Kidney (tissue), 14 donors: ENCODE results near the gene SLC6A3. TPM values are rescaled to one million over a fixed set of nuclear protein-coding genes. Genes with fewer than 3 reads are reported as not detected.
A peak's percentile ranks its signal among the peaks of the same experiment; 100 is the strongest.

Experiments used
- DNase-seq, 5 donors: peaks; one replicate each; pipeline ENCODE4 v3.0.0-alpha.2; 2013 to 2020
- FAIRE-seq: peaks from 2 replicates; lab custom pipeline; 2012; peaks lifted over from hg19 to GRCh38; lab: Jason Lieb, UNC
- H3K27ac ChIP-seq, 2 donors: one replicate each; pipeline ENCODE4 v1.7.0; 2013; ENCODE audit warnings: low read depth in 2 of 2, low read length in 2 of 2, inconsistent platforms in 1 of 2
- H3K27me3 ChIP-seq: one replicate; pipeline ENCODE4 v1.7.1; 2013; ENCODE audit warnings: low read length, inconsistent platforms; ENCODE audit not compliant: control insufficient read depth, insufficient read depth
- H3K36me3 ChIP-seq, 3 donors: one replicate each; pipeline versions ENCODE4 v1.7.0 to v1.7.1; 2013; ENCODE audit warnings: low read length in 3 of 3, control low read depth in 1 of 3, inconsistent platforms in 1 of 3; ENCODE audit not compliant: insufficient read depth in 3 of 3, control insufficient read depth in 2 of 3
- H3K4me1 ChIP-seq, 3 donors: one replicate each; pipeline versions ENCODE4 v1.7.0 to v1.7.1; 2013; ENCODE audit warnings: low read length in 3 of 3, inconsistent platforms in 1 of 3, low read depth in 1 of 3; ENCODE audit not compliant: control insufficient read depth in 2 of 3, insufficient read depth in 2 of 3
- H3K4me3 ChIP-seq, 3 donors: one replicate each; pipeline versions ENCODE4 v1.7.0 to v1.8.1; 2013; ENCODE audit warnings: low read length in 3 of 3, control low read depth in 1 of 3, inconsistent platforms in 1 of 3
- H3K9ac ChIP-seq, 3 donors: one replicate each; pipeline versions ENCODE4 v1.7.0 to v1.7.1; 2013; ENCODE audit warnings: low read length in 3 of 3, control low read depth in 1 of 3, inconsistent platforms in 1 of 3
- H3K9me3 ChIP-seq, 3 donors: one replicate each; pipeline versions ENCODE4 v1.7.0 to v1.7.1; 2013; ENCODE audit warnings: low read length in 3 of 3, control low read depth in 1 of 3, inconsistent platforms in 1 of 3; ENCODE audit not compliant: control insufficient read depth in 2 of 3, insufficient read depth in 1 of 3
- intact Hi-C: fragments of 100-400 bp; cut with DNase I; formaldehyde crosslinking; loops from one replicate; pipeline ENCODE4 v1.11.1; 2022
- polyA plus RNA-seq: library from polyadenylated mRNA; stranded (reverse); fragments of 350-450 nt; fragmentation: Illumina TruSeq; extraction: RNeasy Lipid Tissue Mini Kit (QIAGEN cat#74804); gene quantifications from one replicate; pipeline ENCODE4 v1.2.3, GENCODE V29; 2014; ENCODE audit warnings: low read depth, low replicate concordance; ENCODE audit not compliant: insufficient read depth
- total RNA-seq: library from RNA; stranded (reverse); fragmentation: NEBNext Ultra II Directional; extraction: Animal tissue kit (Norgen Biotek cat#: 25700); gene quantifications from one replicate; pipeline ENCODE4 v1.2.1, GENCODE V29; 2021
- TF ChIP-seq, protein P1 (sequence below): IDR thresholded peaks from 3 replicates; pipeline ENCODE4 v1.5.1; 2012; ENCODE audit warnings: mild to moderate bottlenecking, moderate library complexity, borderline replicate concordance; ENCODE audit not compliant: insufficient read depth; ENCODE audit errors: extremely low read depth
- donor health status: control.
- donor health status: control.
- donor health status: control.
- donor health status: control.
- donor health status: control.
- donor health status: DM: yes; HTN: yes; CAD: no.
- donor health status: Normal renal cell carcinoma (clear cell type).

The SLC6A3 gene
- total and polyA plus RNA-seq, 2 donors from 2014 or later: 0.09 to 0.54 TPM

DNA sequence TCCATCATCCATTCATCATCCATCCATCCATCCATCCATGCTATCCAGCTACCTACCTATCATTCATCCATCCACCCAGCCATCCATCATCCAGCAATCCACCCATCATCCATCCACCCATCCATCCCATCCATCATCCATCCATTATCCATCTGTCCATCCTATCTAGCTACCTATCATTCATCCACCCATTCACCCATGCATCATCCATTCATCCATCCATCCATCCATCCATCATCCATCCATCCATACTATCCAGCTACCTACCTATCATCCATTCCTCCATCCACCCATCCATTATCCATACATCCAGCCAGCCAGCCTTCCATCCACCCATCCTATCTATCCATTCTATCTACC, 26.3 kb downstream of the SLC6A3 start:
- Histone ChIP-seq H3K36me3 (no peaks in the 10 kb centered on the region), H3K4me3 (no peak overlapping the region), H3K27ac (no peak overlapping the region), H3K4me1 (no peaks in the 10 kb centered on the region), H3K9me3 (no peaks in the 10 kb centered on the region), H3K9ac (no peak overlapping the region), H3K27me3 (no peaks in the 10 kb centered on the region)
- intact Hi-C loops: no loop called here
- TF ChIP-seq, protein P1, sequence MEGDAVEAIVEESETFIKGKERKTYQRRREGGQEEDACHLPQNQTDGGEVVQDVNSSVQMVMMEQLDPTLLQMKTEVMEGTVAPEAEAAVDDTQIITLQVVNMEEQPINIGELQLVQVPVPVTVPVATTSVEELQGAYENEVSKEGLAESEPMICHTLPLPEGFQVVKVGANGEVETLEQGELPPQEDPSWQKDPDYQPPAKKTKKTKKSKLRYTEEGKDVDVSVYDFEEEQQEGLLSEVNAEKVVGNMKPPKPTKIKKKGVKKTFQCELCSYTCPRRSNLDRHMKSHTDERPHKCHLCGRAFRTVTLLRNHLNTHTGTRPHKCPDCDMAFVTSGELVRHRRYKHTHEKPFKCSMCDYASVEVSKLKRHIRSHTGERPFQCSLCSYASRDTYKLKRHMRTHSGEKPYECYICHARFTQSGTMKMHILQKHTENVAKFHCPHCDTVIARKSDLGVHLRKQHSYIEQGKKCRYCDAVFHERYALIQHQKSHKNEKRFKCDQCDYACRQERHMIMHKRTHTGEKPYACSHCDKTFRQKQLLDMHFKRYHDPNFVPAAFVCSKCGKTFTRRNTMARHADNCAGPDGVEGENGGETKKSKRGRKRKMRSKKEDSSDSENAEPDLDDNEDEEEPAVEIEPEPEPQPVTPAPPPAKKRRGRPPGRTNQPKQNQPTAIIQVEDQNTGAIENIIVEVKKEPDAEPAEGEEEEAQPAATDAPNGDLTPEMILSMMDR: no peak
- no peak for FAIRE-seq
- DNase-seq: peak in 1 of 5 donors; percentile 1

DNA sequence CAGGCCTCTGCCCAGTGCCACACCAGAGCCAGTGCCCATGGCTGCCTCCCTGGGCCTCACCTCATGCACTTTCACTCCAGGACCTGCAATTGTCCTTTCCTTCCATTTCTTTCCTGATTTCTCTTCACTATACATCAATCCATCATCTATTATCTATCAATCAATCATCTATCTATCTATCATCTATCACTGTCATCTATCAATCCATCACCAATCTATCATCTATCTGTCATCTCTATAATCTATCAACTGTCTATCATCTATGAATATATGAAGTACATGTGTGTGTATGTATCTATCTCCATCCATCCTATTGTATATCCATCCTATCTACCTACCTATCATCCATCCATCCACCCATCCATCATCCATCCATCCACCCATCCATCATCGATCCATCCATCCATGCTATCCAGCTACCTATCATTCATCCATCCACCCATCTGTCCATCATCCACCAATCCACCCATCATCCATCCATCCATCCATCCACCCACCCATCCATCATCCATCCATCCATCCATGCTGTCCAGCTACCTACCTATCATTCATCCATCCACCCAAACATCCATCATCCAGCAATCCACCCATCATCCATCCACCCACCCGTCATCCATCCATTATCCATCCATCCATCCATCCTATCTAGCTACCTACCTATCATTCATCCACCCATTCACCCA, 26.9 kb downstream of the SLC6A3 start:
- no peak overlapping the region for H3K9ac ChIP-seq
- H3K4me3 ChIP-seq: no peak overlapping the region
- H3K9me3 ChIP-seq: no peaks in the 10 kb centered on the region
- no peaks in the 10 kb centered on the region for H3K27me3 ChIP-seq
- no peaks in the 10 kb centered on the region for H3K36me3 ChIP-seq
- DNase-seq: peak in 1 of 5 donors; percentile 48
- intact Hi-C loops: no loop called here
- TF ChIP-seq, protein P1: no peak
- no peak overlapping the region for H3K27ac ChIP-seq
- H3K4me1 ChIP-seq: no peaks in the 10 kb centered on the region
- FAIRE-seq: no peak

DNA sequence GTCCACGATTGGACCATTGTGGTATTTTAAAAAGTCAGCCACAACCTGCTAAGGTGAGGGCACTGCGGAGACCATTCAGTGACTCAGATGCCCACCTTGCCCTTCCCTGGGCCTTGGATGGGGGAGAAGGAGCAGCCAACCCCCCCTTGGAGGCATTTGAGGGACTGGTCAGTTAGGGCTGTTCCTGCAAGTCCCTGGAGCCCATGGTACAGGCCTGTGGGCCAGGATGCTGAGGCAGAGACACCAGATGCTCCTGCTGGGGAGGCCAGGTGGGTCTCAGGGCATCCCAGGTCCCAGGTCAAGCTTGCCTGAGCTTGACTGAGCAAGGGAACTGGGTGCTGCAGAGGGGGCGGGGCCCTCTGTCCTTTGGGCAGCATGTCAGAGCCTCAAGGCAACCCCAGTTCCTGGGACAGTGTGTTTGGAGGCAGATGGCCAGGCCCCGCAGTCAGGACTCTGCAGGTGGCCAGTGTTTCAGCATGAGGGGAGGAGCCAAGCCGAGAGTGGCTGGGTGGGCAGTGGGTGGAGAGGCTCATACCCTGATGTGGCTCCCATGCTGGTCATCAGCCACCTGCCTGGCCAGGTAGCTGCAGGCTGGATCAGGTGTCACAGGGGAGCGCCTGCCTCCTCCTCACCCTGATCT, 27.5 kb downstream of the SLC6A3 start:
- TF ChIP-seq, protein P1: no peak
- no peak for FAIRE-seq
- DNase-seq: peak in 1 of 5 donors; percentile 32
- Histone ChIP-seq H3K27ac (no peak overlapping the region), H3K4me1 (no peaks in the 10 kb centered on the region), H3K36me3 (no peaks in the 10 kb centered on the region), H3K9ac (no peak overlapping the region), H3K27me3 (no peaks in the 10 kb centered on the region), H3K4me3 (no peak overlapping the region), H3K9me3 (no peaks in the 10 kb centered on the region)
- intact Hi-C loops: no loop called here
